Testis (tissue), 2 donors: ENCODE measurements around the gene SNX3.

ENCODE experiments used
- CTCF ChIP-seq, 3 experiments: fragments of 450-650 bp in 2 of 3; fragments of 200-600 bp in 1 of 3; sonication (generic) in 1 of 3; IDR thresholded peaks; one replicate each; pipeline ENCODE4 v1.5.1; 2016 to 2019; ENCODE audit warnings: antibody characterized with exemption in 3 of 3, mild to moderate bottlenecking in 2 of 3, moderate library complexity in 1 of 3
- POLR2A ChIP-seq: fragments of 450-650 bp; IDR thresholded peaks from one replicate; pipeline ENCODE4 v1.6.1; 2017; ENCODE audit warnings: antibody characterized with exemption, mild to moderate bottlenecking, moderate library complexity

GRCh38 chr6:108168501-108169463 is 92.1 kb downstream of the SNX3 start:
- TF ChIP-seq CTCF (IDR thresholded peaks at IDR 0.05): no peak
- no peak for TF ChIP-seq POLR2A
